HG03442 (cell line): ENCODE results near the gene NPAS2.

Source experiments
- ATAC-seq: cut with Tn5 transposase; IDR thresholded peaks from one replicate; pipeline ENCODE4 v1.9.1; 2021; ENCODE audit warnings: mild to moderate bottlenecking, moderate library complexity; ENCODE audit not compliant: unreplicated experiment

The NPAS2 gene

DNA sequence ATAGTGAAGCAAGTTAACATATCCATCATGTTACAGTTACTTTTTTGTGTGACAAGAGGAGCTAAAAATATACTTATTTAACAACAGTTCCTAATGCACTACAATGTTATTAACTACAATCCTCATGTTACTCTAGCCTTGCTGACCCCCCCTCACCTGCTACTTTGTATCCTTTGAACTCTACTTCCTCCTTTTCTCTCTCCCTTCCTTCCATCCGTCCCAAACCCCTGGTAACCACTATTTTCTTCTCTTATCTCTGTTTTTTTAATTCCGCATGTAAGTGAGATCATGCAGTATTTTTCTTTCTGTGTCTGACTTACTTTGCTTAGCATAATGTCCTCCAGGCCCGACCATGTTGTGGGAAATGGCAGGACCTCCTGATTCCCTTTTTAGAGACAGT lies 59.4 kb downstream of the NPAS2 start:
- no peak for ATAC-seq

DNA sequence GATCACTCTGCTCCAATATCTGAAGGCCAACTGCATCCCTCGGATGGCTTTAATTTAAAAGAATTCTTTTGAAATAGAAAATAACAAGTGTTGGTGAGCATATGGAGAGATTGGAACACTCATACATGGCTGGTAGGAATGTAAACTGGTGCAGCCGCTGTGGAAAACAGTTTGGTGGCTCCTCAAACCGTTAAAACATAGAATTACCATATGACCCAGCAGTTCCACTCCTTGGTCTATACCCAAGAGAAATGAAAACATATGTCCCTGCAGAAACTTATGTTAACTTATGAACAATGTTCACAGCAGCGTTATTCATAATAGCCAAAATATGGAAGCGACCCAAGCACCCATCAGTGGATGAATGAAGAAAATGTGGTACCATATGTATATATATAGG lies 60.1 kb downstream of the NPAS2 start:
- ATAC-seq, result no peak

- ATAC-seq, result no peak
Measured at GRCh38 chr2:100880730-100881129, 60.8 kb downstream of the NPAS2 start.

- peak; percentile 45 for ATAC-seq
Measured at GRCh38 chr2:100882645-100883613, 63.0 kb downstream of the NPAS2 start.

DNA sequence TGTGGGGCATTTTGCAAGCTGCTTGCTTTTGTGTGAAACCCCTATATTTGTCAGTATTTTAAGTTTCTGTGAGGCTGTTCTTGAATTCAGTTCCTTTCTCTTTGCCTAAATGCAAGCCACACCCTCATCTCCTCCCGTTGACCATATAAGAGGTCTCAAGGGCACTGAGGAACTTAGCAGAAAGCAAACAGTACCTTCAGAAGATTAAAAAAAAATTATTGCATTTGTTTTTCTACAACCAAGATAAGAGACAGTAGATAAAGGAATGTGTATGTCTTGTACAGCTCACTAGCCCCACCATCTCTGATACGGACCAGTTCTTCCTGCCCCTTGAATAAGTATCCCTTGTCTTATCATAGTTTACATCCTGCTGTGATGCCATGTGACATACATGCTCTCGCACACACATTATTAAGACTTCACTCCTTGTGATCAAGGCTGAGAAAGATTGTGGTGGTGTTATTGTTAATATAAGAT lies 64.2 kb downstream of the NPAS2 start:
- no peak for ATAC-seq

DNA sequence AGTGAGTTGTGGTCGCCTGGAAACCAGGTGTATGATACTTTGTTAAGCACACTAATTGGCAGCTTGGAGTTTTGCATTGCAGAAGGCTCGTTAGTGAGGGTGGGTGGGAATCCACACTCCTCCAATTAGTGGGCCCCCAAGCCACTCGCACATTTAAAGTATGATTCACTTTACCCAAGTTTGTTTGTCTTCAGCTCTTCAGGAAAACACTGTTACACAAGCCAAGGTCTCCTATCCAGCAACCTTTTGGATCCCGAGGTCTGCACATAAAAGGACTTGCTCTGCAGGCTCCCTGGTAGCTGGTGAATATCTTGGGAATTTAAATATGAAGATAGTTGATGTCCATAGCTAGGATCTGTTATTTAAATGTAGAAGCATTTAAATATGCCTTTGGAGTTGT lies 66.1 kb downstream of the NPAS2 start:
- ATAC-seq, result no peak

DNA sequence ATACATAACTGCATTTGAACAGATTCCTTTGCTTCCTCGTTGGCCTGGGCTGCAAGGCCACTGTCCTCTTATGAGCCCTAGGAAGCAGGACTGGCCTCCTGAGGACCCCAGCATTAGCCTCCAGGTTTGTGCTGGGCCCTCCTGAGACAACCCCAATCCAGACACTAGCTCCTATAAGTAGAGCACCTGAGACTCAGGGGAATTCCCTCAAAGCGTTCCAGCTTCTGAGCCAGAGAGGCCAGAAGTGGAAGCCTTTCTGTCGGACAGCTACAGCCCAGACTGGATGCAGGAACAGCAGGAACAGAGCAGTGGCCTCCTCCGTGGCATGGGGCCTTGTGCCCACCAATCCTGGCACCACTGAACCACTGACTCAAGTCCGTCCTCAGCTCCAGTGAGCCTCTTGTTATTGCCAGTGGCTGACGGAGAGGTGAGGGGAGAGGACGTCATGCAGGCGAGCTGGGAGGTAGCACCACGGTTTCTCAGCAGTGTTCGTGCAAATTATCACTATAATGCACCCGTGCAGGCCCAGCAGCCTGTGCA lies 67.2 kb downstream of the NPAS2 start:
- ATAC-seq, result no peak

GRCh38 chr2:100887713-100888495 lies 68.0 kb downstream of the NPAS2 start:
- ATAC-seq, result no peak

DNA sequence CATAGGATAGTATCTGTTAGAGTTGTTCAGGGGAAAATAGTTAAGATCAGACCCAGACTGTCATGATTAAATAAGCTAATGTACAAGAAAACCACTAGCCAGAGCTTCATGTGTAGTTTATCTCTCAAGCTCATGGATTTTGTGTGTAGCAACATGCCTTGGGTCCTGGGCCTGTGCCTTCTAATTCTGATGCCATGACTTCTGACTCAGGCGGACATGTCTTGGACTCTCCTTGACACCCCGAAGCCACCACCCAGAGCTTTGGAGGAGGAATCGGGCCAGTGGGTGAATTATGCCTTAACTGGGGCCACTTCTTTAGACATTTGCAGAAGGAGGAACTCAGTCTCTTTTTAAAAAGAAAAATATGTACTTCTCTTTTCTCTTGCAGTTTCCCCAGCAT lies 68.7 kb downstream of the NPAS2 start:
- ATAC-seq, result no peak

- ATAC-seq, result no peak
Measured at GRCh38 chr2:100889286-100889685, 69.3 kb downstream of the NPAS2 start.

GRCh38 chr2:100891906-100892642 lies 72.1 kb downstream of the NPAS2 start:
- ATAC-seq, result no peak

- ATAC-seq, result peak; percentile 74
Measured at GRCh38 chr2:100893392-100894104, 73.6 kb downstream of the NPAS2 start.

DNA sequence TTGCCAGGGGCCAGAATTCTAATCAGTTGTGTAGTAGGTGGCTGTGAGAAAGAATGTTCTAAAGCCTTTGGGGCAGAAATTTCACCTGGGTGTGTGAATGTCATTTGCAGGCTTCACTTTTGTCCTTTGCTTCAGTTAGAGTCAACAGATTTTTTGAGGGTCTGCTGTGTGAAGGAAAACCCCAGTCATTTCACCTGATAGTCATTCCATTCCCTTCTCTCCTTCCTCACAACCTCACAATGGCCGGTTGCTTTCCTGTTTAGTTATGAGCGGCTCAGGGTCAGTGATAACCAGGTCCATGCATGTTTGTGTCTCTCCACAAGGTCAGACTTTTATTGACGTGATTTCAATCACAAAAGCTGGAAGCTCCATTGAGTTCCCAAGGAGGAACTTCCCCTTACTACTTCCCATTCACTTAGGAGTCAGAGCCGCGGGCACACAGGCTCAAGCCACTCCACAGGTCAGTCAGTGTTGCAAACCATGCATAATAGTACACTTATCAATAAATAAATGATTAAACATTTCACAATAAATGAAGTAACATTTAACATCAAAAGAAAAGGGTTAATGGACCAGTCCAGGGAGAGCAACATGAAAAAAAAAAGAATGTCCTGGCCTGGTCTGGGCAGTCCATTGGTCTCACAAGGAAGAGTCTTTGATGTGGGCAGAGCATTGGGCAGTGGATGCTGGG lies 74.3 kb downstream of the NPAS2 start:
- ATAC-seq, result no peak

DNA sequence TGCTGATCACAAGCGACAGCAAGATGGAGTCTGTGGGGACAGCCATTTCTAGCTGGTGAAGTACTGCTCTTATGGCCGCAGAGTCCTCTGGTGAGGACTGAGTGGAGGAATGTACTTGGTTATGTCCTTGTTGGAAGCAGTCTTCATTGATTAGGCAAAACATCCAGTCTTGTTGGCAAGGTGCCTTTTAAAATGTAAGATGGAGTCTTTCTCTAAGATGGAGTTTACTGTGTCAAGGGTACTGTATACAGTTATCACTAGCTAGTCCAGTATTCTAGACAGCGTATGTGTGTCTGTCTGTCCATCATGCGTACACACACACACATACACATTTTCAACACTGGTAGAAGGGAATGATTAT lies 74.8 kb downstream of the NPAS2 start:
- no peak for ATAC-seq

- no peak for ATAC-seq
Measured at GRCh38 chr2:100895402-100895801, 75.5 kb downstream of the NPAS2 start.

DNA sequence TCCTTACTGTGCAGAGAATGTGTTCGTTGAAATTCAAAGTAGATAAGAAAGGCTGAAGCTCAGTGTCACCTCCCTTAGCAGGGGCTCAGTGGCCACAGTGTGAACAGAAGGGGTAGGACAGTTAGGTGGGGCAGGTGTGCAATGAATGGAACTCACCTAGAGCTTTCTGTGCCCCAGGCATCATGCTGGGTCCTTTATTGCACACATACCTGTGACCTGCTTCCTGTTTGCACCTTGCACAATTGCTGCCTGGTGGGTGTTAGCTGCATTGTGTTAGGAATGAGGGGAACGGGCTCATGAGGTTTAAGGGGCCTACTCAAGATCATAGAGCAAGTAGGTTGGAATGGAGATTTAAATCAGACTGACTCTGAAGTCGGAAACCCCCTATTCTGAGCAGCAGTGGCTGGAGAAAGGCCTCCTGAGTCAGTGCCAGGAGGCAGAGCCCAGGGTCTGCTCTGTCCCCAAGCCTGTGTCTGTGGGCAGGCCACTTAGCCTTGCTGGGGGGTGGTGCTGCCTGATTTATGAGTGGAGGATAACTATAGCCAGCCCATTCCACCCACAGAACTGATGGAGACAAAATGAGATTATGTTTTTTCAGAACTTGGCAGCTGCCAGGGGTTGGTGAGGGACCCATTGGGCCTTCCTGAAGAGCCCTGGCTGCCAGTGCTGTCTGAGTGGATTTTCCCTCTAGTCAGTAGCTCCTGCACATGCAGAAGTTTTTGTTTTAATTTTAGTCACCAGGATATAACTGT lies 76.2 kb downstream of the NPAS2 start:
- ATAC-seq, result no peak

DNA sequence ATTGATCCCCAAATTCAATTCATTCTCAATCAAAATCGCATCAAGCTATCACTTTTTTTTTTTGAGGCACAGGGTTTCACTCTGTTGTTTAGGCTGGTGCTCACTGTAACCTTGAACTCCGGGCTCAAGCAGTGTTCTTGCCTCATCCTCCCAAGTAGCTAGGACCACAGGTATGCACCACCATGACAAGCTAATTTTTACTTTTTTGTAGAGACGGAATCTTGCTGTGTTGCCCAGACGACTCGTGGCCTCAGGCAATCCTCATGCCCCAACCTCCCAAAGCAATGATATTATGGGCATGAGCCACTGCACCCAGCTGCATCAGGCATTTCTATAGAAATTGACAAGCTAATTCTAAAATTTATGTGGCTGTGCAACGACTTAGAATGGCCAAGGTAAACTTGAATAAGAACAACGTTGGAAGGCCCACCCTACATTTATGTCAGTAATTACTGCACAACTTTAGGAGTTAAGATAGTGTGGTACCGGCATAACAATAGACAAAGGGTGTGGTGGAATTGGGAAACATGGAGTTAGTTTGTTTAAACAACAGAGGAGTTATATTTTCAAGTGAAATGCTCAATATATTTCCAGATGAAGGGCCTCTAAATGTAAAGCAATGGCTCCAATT lies 78.2 kb downstream of the NPAS2 start:
- ATAC-seq, result no peak

DNA sequence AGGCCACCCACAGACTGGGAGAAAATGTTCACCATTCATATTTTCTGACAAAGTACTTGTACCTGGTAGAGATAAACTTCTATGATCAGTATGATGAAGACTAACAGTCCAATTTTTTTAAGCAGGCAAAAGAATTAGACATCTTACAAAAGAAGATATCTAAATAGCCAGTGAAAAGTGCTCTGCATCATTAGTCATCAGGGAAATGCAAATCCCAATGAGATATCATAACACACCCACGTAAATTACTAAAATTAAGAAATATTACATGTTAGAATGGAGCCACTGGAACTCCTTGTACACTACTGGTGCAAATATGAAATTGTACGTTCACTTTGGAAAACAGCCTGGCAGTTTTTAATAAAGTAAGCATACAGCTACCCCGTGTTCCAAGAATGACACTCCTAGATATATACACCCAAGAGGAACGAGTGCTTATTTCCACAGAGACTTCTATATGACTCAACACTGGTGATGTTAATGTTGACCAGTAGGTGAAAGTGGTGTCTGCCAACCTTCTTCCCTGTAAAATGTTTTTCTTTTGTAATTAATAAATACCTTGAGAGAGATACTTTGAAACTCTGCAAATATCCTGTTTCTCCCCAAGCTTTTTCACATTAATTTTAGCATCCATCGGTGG lies 80.3 kb downstream of the NPAS2 start:
- no peak for ATAC-seq
